Measurements from ENCODE around the gene PDLIM1. TPM values are rescaled to one million over a fixed set of nuclear protein-coding genes. Genes with fewer than 3 reads are reported as not detected.

The PDLIM1 gene
- total and polyA plus RNA-seq, 2 of the 13 experiments (the other 11 are each of a cell fraction or from before 2014, with no cell fraction given): 119 to 123 TPM

- TF ChIP-seq AHDC1 (CRISPR knock-in tag; IDR thresholded peaks at IDR 0.05; ENCODE audit: borderline replicate concordance) (0 out of 2 replicates have a peak, but pooled peaks have one; percentile 51), ZNF773 (CRISPR knock-in tag; IDR thresholded peaks at IDR 0.05; ENCODE audit: borderline replicate concordance) (no peak), RCOR2 (CRISPR knock-in tag; IDR thresholded peaks at IDR 0.05) (no peak), ATF7 (IDR thresholded peaks at IDR 0.05) (peak; percentile 30; the same call in 1 of the 2 replicates), ATF7 (CRISPR knock-in tag; IDR thresholded peaks at IDR 0.05) (no peak), ZBTB38 (CRISPR knock-in tag; IDR thresholded peaks at IDR 0.05) (no peak), ZNF124 (CRISPR knock-in tag; IDR thresholded peaks at IDR 0.05) (no peak), KLF9 (CRISPR knock-in tag; IDR thresholded peaks at IDR 0.05; ENCODE audit: low read depth) (no peak), PHF20 (CRISPR knock-in tag; IDR thresholded peaks at IDR 0.05) (no peak), RERE (CRISPR knock-in tag; IDR thresholded peaks at IDR 0.05; ENCODE audit: low read depth) (no peak), HOMEZ (CRISPR knock-in tag; IDR thresholded peaks at IDR 0.05; ENCODE audit: low read depth) (peak; percentile 84; the same call in 1 of the 2 replicates), ZNF674 (CRISPR knock-in tag; IDR thresholded peaks at IDR 0.05; ENCODE audit: low read depth) (no peak), TBP (CRISPR knock-in tag; IDR thresholded peaks at IDR 0.05) (no peak)
- TF ChIP-seq, protein P1, sequence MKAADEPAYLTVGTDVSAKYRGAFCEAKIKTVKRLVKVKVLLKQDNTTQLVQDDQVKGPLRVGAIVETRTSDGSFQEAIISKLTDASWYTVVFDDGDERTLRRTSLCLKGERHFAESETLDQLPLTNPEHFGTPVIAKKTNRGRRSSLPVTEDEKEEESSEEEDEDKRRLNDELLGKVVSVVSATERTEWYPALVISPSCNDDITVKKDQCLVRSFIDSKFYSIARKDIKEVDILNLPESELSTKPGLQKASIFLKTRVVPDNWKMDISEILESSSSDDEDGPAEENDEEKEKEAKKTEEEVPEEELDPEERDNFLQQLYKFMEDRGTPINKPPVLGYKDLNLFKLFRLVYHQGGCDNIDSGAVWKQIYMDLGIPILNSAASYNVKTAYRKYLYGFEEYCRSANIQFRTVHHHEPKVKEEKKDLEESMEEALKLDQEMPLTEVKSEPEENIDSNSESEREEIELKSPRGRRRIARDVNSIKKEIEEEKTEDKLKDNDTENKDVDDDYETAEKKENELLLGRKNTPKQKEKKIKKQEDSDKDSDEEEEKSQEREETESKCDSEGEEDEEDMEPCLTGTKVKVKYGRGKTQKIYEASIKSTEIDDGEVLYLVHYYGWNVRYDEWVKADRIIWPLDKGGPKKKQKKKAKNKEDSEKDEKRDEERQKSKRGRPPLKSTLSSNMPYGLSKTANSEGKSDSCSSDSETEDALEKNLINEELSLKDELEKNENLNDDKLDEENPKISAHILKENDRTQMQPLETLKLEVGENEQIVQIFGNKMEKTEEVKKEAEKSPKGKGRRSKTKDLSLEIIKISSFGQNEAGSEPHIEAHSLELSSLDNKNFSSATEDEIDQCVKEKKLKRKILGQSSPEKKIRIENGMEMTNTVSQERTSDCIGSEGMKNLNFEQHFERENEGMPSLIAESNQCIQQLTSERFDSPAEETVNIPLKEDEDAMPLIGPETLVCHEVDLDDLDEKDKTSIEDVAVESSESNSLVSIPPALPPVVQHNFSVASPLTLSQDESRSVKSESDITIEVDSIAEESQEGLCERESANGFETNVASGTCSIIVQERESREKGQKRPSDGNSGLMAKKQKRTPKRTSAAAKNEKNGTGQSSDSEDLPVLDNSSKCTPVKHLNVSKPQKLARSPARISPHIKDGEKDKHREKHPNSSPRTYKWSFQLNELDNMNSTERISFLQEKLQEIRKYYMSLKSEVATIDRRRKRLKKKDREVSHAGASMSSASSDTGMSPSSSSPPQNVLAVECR (CRISPR knock-in tag; IDR thresholded peaks at IDR 0.05; ENCODE audit: borderline replicate concordance): no peak
These were observed 10.2 kb downstream of the PDLIM1 start (continued) for GRCh38 chr10:95280637-95281036.
